Epithelial cell of proximal tubule (primary cell): ENCODE measurements around the gene AP3B2. TPM values are rescaled to one million over a fixed set of nuclear protein-coding genes. Genes with fewer than 3 reads are reported as not detected.

Experiments
- DNase-seq: peaks from one replicate; pipeline ENCODE4 v3.0.0-alpha.2; 2011; ENCODE audit warnings: low read depth
- H3K4me3 ChIP-seq: 2 replicates; pipeline ENCODE4 v1.5.1; 2011; ENCODE audit warnings: low read depth, mild to moderate bottlenecking, low read length
- total RNA-seq: library from RNA; depleted of rRNA; stranded (reverse); fragments of >200 nt; gene quantifications from 2 replicates; pipeline ENCODE4 v1.2.3, GENCODE V29; 2015
- TF ChIP-seq, protein P1 (sequence below): conservative IDR thresholded peaks from 2 replicates; pipeline ENCODE4 v1.5.1; 2012; ENCODE audit warnings: low read depth, mild to moderate bottlenecking, low read length

The AP3B2 gene
- total RNA-seq, 1 donor from 2014 or later = under 0.01 TPM

DNA sequence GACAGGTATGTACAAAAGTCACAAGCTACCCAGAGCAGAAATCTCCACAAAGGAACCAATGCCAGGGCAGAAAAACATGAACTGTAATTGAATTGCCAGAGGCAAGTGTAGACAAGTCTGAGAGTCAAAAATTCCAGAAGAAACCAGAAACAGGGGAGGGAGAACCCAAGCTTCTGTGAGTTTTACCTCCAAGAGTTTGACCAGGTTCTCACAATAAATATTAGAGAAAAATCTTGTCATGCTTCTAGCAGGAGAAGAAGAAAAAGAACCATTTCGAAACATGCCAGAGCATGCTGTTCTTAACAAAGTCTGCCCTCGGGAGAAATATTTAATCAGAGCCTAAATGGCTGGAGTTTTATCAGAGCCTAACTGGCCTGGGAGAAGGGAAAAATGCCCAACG lies 32.5 kb upstream of the AP3B2 start:
- no peak for DNase-seq
- TF ChIP-seq, protein P1, sequence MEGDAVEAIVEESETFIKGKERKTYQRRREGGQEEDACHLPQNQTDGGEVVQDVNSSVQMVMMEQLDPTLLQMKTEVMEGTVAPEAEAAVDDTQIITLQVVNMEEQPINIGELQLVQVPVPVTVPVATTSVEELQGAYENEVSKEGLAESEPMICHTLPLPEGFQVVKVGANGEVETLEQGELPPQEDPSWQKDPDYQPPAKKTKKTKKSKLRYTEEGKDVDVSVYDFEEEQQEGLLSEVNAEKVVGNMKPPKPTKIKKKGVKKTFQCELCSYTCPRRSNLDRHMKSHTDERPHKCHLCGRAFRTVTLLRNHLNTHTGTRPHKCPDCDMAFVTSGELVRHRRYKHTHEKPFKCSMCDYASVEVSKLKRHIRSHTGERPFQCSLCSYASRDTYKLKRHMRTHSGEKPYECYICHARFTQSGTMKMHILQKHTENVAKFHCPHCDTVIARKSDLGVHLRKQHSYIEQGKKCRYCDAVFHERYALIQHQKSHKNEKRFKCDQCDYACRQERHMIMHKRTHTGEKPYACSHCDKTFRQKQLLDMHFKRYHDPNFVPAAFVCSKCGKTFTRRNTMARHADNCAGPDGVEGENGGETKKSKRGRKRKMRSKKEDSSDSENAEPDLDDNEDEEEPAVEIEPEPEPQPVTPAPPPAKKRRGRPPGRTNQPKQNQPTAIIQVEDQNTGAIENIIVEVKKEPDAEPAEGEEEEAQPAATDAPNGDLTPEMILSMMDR = no peak
- H3K4me3 ChIP-seq = no peak overlapping the region

DNA sequence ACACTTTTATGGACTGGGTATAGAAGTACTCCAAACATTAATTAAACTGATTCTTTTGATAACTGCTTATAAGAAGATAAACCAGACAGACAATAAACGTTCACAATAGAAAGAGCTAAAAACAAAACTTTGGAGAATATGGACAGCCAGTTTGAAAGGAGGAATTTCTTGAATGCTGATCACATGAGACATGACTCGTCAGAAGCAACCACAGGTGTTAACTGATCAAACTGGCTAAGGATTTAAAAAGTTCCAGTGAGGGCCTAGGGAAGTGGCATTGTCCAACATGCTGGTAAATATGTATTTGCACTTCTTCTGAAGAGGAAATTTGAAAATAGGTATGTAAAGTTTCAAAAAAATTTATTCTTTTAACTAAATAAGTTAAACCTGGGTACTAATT lies 29.4 kb upstream of the AP3B2 start:
- TF ChIP-seq, protein P1 = no peak
- no peak for DNase-seq
- H3K4me3 ChIP-seq = no peak overlapping the region

DNA sequence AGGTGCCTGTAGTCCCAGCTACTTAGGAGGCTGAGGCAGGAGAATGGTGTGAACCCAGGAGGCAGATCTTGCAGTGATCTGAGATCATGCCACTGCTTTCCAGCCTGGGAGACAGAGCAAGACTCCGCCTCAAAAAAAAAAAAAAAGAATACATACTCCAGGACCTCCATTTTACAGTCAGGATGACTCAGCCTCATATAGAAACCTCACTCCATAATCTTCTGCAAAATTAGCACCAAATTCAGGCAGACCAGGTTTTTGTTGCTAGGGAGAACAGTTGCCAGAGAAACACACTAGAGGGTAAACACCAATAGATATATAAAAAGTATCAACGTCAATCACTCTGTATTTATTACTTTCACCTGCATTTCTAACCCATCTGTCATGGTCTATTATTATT lies 28.3 kb upstream of the AP3B2 start:
- TF ChIP-seq, protein P1 = no peak
- DNase-seq = no peak
- no peak overlapping the region for H3K4me3 ChIP-seq

DNA sequence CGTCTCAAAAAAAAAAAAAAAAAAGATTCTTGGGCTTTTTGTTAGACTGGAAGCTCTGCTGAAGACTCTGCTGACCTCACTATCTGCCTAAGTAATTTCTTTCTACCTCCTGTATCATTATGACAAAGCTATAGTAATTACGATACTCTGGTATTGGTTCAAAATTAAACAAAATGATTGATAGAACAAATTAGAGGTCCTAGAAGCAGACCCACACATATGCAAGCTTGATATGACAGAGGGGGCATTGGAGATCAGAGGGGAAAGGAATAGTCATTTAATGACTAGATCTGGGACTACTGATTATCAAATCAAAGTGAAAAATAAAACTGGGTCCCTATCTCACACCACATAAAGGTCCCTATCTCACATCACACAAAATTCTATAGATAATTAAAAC lies 21.9 kb upstream of the AP3B2 start:
- no peak overlapping the region for H3K4me3 ChIP-seq
- no peak for DNase-seq
- TF ChIP-seq, protein P1 = no peak

DNA sequence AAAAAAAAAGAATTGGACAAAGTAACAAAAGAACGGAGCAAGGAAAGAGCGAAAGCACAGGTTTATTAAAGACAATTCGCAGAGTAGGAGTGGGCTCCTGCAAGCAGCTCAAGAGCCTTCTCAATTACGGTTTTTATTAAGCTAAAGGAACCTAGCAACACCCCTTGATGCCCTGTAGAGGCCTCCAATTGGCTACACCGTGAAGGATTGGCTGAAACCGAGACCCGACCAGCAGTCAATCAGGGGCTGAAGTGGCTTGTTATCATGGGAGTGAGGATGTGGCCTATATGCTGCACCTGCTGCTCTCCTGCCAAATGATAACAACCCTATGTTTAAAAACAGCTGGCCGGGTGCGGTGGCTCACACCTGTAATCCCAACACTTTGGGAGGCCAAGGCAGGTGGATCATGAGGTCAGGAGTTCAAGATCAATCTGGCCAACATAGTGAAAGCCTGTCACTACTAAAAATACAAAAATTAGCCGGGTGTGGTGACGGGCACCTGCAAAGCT lies 20.4 kb upstream of the AP3B2 start:
- TF ChIP-seq, protein P1 = no peak
- H3K4me3 ChIP-seq = no peak overlapping the region
- no peak for DNase-seq

DNA sequence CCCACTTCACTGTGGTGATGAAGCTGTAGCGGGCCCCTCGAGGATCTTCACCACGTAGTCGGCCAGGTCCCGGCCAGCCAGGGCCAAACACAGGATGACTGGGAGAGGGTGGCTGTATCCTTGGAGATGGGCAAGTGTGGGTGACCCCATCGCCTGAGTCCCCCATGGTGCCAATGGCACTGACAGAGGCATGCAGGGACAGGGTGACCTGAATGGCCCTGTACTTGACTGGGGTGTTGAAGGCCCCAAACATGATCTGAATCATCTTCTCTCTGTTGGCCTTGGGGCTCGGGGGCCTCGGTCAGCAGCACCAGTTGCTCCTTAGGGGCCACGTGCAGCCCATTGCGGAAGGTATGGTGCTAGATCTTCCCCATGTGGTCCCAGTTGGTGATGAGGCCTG lies 17.1 kb upstream of the AP3B2 start:
- TF ChIP-seq, protein P1 = no peak
- no peak for DNase-seq
- H3K4me3 ChIP-seq = no peak overlapping the region

DNA sequence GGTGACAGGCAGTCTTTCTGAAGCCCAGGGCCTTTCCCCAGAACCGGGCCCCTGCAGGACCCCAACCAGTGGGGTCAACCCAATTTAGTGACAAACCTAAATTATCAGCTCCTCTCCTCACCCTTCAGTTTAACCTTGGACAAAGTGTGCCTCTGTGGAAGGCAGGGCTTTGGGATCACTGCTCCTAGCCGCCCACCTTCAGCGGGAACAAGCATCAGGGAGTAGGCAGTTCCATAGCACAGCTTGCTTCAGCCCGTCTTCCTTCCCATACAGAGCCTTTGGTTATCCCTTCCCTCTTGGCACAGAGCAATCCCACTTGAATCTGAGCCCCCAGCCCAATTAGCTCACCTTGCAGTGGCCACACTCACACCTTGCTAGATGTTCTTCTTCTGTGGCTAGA lies 5.3 kb upstream of the AP3B2 start:
- no peak overlapping the region for H3K4me3 ChIP-seq
- TF ChIP-seq, protein P1 = no peak
- DNase-seq = no peak
